OCI-LY7 (cell line): ENCODE measurements around the gene RMND5B. TPM values are rescaled to one million over a fixed set of nuclear protein-coding genes. Genes with fewer than 3 reads are reported as not detected.

ENCODE experiments used
- BruUV-seq: library from RNA; stranded (reverse); fragments of 400-500 nt; replicated peaks from 2 replicates; lab custom pipeline; 2021; lab: Mats Ljungman, UMichigan
- CTCF ChIA-PET: fragments of 300-600 bp; sonication (Branson Sonifier 250); formaldehyde crosslinking; loops from one replicate; lab custom pipeline; 2022; ENCODE audit warnings: antibody characterized with exemption; ENCODE audit not compliant: unreplicated experiment; lab: Charles Lee
- POLR2A ChIA-PET: fragments of 300-600 bp; sonication (Branson Sonifier 250); formaldehyde crosslinking; loops from one replicate; lab custom pipeline; 2022; ENCODE audit warnings: antibody characterized with exemption; lab: Charles Lee
- DNase-seq: peaks from one replicate; pipeline ENCODE4 v3.0.0-alpha.2; 2015; ENCODE audit warnings: low spot score
- H2AFZ ChIP-seq: fragments of 200-600 bp; sonication (generic), shearing (Covaris generic); 2 replicates; pipeline ENCODE4 v1.6.1; 2014; ENCODE audit warnings: mild to moderate bottlenecking, antibody characterized with exemption, low read length, moderate library complexity
- H3K27ac ChIP-seq: fragments of 200-600 bp; sonication (generic); 2 replicates; pipeline ENCODE4 v1.5.1; 2014; ENCODE audit warnings: mixed run types, low read depth, mild to moderate bottlenecking, moderate library complexity, low read length, inconsistent platforms; ENCODE audit not compliant: poor library complexity, severe bottlenecking
- H3K36me3 ChIP-seq: fragments of 200-600 bp; sonication (generic); 2 replicates; pipeline ENCODE4 v1.6.1; 2014; ENCODE audit warnings: mild to moderate bottlenecking, antibody characterized with exemption, low read length, moderate library complexity, mixed read lengths; ENCODE audit not compliant: insufficient read depth
- H3K4me1 ChIP-seq: fragments of 200-600 bp; sonication (generic); 2 replicates; pipeline ENCODE4 v1.5.1; 2014; ENCODE audit warnings: mild to moderate bottlenecking, low read length; ENCODE audit not compliant: insufficient read depth, poor library complexity, severe bottlenecking
- H3K4me2 ChIP-seq: fragments of 200-600 bp; sonication (generic); 2 replicates; pipeline ENCODE4 v1.6.1; 2014; ENCODE audit warnings: mild to moderate bottlenecking, low read length
- H3K4me3 ChIP-seq: fragments of 200-600 bp; sonication (generic); 2 replicates; pipeline ENCODE4 v1.5.1; 2014; ENCODE audit warnings: mild to moderate bottlenecking, low read depth, low read length; ENCODE audit not compliant: poor library complexity, severe bottlenecking
- H3K79me2 ChIP-seq: fragments of 200-600 bp; sonication (generic); 2 replicates; pipeline ENCODE4 v1.6.1; 2016; ENCODE audit warnings: low read depth, mild to moderate bottlenecking, low read length, moderate library complexity, mixed read lengths; ENCODE audit not compliant: insufficient read depth
- H3K9me2 ChIP-seq: fragments of 200-600 bp; sonication (generic); 2 replicates; pipeline ENCODE4 v1.6.1; 2016; ENCODE audit warnings: mild to moderate bottlenecking, low read length, mixed read lengths; ENCODE audit not compliant: insufficient read depth
- H3K9me3 ChIP-seq: fragments of 200-600 bp; sonication (generic); 2 replicates; pipeline ENCODE4 v1.6.1; 2014; ENCODE audit warnings: mild to moderate bottlenecking, mixed run types, low read length, mixed read lengths
- H4K20me1 ChIP-seq: fragments of 200-600 bp; sonication (generic); 2 replicates; pipeline ENCODE4 v1.6.1; 2014; ENCODE audit warnings: mild to moderate bottlenecking, antibody characterized with exemption, low read length, moderate library complexity, mixed read lengths; ENCODE audit not compliant: insufficient read depth
- EZH2phosphoT487 ChIP-seq: fragments of 200-600 bp; sonication (generic); IDR thresholded peaks from 2 replicates; pipeline ENCODE4 v1.6.1; 2018; ENCODE audit warnings: low read depth, borderline replicate concordance, mild to moderate bottlenecking, mixed run types, antibody characterized with exemption, low read length, moderate library complexity, mixed read lengths
- intact Hi-C: fragments of 100-400 bp; cut with micrococcal nuclease; formaldehyde crosslinking; loops from one replicate; pipeline ENCODE4 v1.10.0; 2022; ENCODE audit not compliant: unreplicated experiment
- total RNA-seq, 2 experiments: library from RNA; depleted of rRNA in 1 of 2; stranded (reverse); fragments of >200 nt in 1 of 2; shearing (Covaris generic) in 1 of 2; gene quantifications; 2 replicates each; pipeline ENCODE4 v1.2.3, GENCODE V29; 2014 to 2022
- TF ChIP-seq, protein P1 (sequence below): fragments of 200-600 bp; sonication (generic); conservative IDR thresholded peaks from 2 replicates; pipeline ENCODE4 v1.5.1; 2014; ENCODE audit warnings: mild to moderate bottlenecking, antibody characterized with exemption, low read length, moderate library complexity, mixed read lengths

RMND5B gene
- total RNA-seq, 2 experiments from 2014 or later = 63.2 to 68.3 TPM

DNA sequence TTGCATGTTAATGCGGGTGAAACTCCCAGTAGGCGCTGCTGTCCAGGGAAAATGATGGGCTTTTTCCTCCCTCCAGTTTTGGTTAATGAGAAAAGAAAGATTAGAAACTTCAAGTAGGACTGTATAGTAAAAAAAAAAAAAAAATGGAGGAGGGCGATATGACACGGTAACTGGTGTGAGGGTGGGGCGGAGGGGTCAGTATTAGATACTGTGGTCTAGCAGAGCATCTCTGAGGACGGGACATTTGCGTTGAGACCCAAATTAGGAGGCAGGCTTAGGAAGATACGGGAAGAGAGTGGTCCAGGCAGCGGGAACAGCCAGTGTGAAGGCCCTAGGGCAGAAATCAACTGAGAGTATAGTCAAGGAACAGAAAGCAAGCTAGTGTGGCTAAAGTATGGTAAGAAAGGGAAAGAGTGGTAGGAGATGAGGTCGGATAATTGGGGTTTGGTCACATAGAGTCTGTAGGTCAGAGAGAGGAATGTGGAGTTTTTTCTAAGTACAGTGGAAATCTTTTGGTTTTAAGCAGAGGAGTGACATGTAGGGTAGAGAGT, 707 bp downstream of the RMND5B start:
- H3K4me1 ChIP-seq = peaks cover 19% of the 10 kb centered on the region
- peaks cover 17% of the 10 kb centered on the region; the same call in 1 of the 2 replicates for H3K79me2 ChIP-seq
- intact Hi-C loops = loop anchor here (2.0 kb wide), 1 partner anchor 17 kb away; no protein-coding TSS in a partner anchor
- TF ChIP-seq, protein P1, sequence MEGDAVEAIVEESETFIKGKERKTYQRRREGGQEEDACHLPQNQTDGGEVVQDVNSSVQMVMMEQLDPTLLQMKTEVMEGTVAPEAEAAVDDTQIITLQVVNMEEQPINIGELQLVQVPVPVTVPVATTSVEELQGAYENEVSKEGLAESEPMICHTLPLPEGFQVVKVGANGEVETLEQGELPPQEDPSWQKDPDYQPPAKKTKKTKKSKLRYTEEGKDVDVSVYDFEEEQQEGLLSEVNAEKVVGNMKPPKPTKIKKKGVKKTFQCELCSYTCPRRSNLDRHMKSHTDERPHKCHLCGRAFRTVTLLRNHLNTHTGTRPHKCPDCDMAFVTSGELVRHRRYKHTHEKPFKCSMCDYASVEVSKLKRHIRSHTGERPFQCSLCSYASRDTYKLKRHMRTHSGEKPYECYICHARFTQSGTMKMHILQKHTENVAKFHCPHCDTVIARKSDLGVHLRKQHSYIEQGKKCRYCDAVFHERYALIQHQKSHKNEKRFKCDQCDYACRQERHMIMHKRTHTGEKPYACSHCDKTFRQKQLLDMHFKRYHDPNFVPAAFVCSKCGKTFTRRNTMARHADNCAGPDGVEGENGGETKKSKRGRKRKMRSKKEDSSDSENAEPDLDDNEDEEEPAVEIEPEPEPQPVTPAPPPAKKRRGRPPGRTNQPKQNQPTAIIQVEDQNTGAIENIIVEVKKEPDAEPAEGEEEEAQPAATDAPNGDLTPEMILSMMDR = no peak
- no peak for TF ChIP-seq EZH2phosphoT487
- CTCF ChIA-PET = no interaction called here
- H3K4me3 ChIP-seq = peak overlapping the region; percentile 97
- H3K4me2 ChIP-seq = peak overlapping the region; percentile 76
- H4K20me1 ChIP-seq = no peaks in the 10 kb centered on the region
- H3K9me3 ChIP-seq = no peaks in the 10 kb centered on the region
- peak overlapping the region; percentile 82 for H3K27ac ChIP-seq
- POLR2A ChIA-PET = interaction anchor here (0.7 kb wide), 1 partner anchor 8 kb away, joined by 3 read pairs; no protein-coding TSS in a partner anchor
- H2AFZ ChIP-seq = peak overlapping the region; percentile 59; the same call in 1 of the 2 replicates
- no peaks in the 10 kb centered on the region for H3K9me2 ChIP-seq
- DNase-seq = peak; percentile 30
- TSS peak; percentile 22 for BruUV-seq
- H3K36me3 ChIP-seq = peaks cover 42% of the 10 kb centered on the region

DNA sequence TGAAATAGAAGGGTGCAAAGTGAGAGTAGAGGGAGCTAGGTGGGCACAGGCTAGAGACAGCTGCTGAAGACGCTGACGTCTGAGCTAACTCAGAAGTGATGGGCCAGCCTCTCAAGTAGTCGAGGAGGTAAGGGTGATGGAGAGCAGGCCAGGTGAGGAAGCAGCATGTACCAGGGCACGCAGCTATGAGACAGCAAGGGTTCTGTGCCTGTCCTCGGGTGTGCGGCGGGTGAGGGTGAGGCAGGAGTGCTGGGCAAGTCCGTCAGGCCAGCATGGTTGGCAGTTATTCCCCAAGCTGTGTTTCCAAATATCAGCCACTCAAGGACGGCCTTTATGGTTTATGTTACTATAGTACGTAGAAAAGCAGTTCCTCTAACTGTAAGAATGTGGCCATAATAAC, 6.2 kb downstream of the RMND5B start:
- Histone ChIP-seq H3K4me3 (no peak overlapping the region), H3K9me2 (no peaks in the 10 kb centered on the region), H3K36me3 (peaks cover 84% of the 10 kb centered on the region), H3K4me1 (peaks cover 5% of the 10 kb centered on the region), H3K4me2 (no peak overlapping the region), H4K20me1 (no peaks in the 10 kb centered on the region), H3K9me3 (no peaks in the 10 kb centered on the region), H3K79me2 (peaks cover 7% of the 10 kb centered on the region; the same call in 1 of the 2 replicates), H3K27ac (no peak overlapping the region), H2AFZ (no peak overlapping the region)
- intact Hi-C loops = no loop called here
- ChIA-PET POLR2A (interaction anchor here (3.0 kb wide), 1 partner anchor 17 kb away, joined by 13 read pairs; no protein-coding TSS in a partner anchor), CTCF (interaction anchor here (1.1 kb wide), 1 partner anchor 34 kb away, joined by 3 read pairs; no protein-coding TSS in a partner anchor)
- no TSS peak for BruUV-seq
- DNase-seq = no peak
- no peak for TF ChIP-seq EZH2phosphoT487
- TF ChIP-seq, protein P1 = no peak

DNA sequence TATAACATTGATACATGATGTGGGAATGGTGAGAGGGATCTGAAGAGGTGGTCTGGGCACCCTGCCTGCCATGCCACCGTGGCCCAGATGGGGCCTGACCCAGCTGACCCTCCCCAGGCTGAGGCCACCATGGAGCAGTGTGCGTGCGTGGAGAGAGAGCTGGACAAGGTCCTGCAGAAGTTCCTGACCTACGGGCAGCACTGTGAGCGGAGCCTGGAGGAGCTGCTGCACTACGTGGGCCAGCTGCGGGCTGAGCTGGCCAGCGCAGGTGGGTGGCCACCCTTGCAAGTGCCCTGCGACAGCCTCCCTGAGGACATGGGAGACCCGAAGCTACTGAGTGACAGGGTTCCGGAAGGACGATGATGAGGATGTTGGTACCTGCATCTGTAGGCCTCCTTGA, 7.2 kb downstream of the RMND5B start:
- Histone ChIP-seq H3K9me2 (no peaks in the 10 kb centered on the region), H3K27ac (no peak overlapping the region), H2AFZ (no peak overlapping the region), H3K4me2 (no peak overlapping the region), H3K4me3 (no peak overlapping the region), H3K79me2 (no peaks in the 10 kb centered on the region; the same call in 1 of the 2 replicates), H3K4me1 (no peaks in the 10 kb centered on the region), H3K9me3 (no peaks in the 10 kb centered on the region), H3K36me3 (peaks cover 93% of the 10 kb centered on the region), H4K20me1 (no peaks in the 10 kb centered on the region)
- no peak for DNase-seq
- TF ChIP-seq, protein P1 = no peak
- no peak for TF ChIP-seq EZH2phosphoT487
- intact Hi-C loops = no loop called here
- no TSS peak for BruUV-seq
- ChIA-PET POLR2A (interaction anchor here (0.7 to 0.8 kb wide), 2 partner anchors 15 to 16 kb away, joined by 3 read pairs; partner anchors contain the start of gene NHP2), CTCF (interaction anchor here (1.1 kb wide), 1 partner anchor 35 kb away, joined by 3 read pairs; no protein-coding TSS in a partner anchor)
